K562 (cell line): Measurements from ENCODE around the gene LRRC38.

Source experiments
- CEBPZ ChIP-seq: fragments of 150-350 bp; IDR thresholded peaks from 2 replicates; pipeline ENCODE4 v1.6.1; 2014; ENCODE audit warnings: low read depth, mild to moderate bottlenecking, low read length, borderline replicate concordance
- CREB1 ChIP-seq, 2 experiments: sonication (generic) in 1 of 2; formaldehyde crosslinking in 1 of 2; IDR thresholded peaks; 2 replicates each; pipeline versions ENCODE4 v1.6.1 to v1.8.0; 2012 to 2022; ENCODE audit warnings: inconsistent platforms in 1 of 2, mild to moderate bottlenecking in 1 of 2, missing genetic modification reagents in 1 of 2, moderate library complexity in 1 of 2
- CTCF ChIP-seq, 3 experiments: IDR thresholded peaks in 2 of 3; conservative IDR thresholded peaks in 1 of 3; 2 replicates each; pipeline ENCODE4 v1.5.1; 2011 to 2012; ENCODE audit warnings: low read length in 3 of 3, mild to moderate bottlenecking in 3 of 3, control low read depth in 2 of 3, improper control_type of control experiment in 1 of 3, inconsistent platforms in 1 of 3, low read depth in 1 of 3, mixed read lengths in 1 of 3, moderate library complexity in 1 of 3; ENCODE audit not compliant: insufficient read depth in 2 of 3
- GTF2F1 ChIP-seq: IDR thresholded peaks from 2 replicates; pipeline ENCODE4 v1.6.1; 2011; ENCODE audit warnings: low read depth, low read length, improper control_type of control experiment
- MYC ChIP-seq, 2 experiments: fragments of 250-450 bp in 1 of 2; sonication (Bioruptor Pico) in 1 of 2; IDR thresholded peaks; 2 replicates each; pipeline versions ENCODE4 v1.5.1 to v1.6.1; 2012 to 2021; ENCODE audit warnings: low read depth in 2 of 2, borderline replicate concordance in 1 of 2, improper control_type of control experiment in 1 of 2, low read length in 1 of 2, mild to moderate bottlenecking in 1 of 2, moderate library complexity in 1 of 2
- PCBP2 ChIP-seq: fragments of 200-400 bp; formaldehyde crosslinking; IDR thresholded peaks from 2 replicates; pipeline ENCODE4 v1.6.1; 2018; ENCODE audit warnings: low read length, low read depth, mild to moderate bottlenecking, moderate library complexity; ENCODE audit not compliant: poor library complexity, severe bottlenecking
- POLR2A ChIP-seq: fragments of 450-650 bp; conservative IDR thresholded peaks from 2 replicates; pipeline ENCODE4 v1.6.1; 2016
- SIN3A ChIP-seq, 2 experiments: fragments of 150-350 bp in 1 of 2; IDR thresholded peaks; 2 replicates each; pipeline ENCODE4 v1.6.1; 2011 to 2016; ENCODE audit warnings: borderline replicate concordance in 2 of 2, low read depth in 2 of 2, low read length in 2 of 2, mild to moderate bottlenecking in 2 of 2, moderate library complexity in 2 of 2; ENCODE audit not compliant: control insufficient read depth in 1 of 2
- TCF7L2 ChIP-seq: fragments of 150-350 bp; IDR thresholded peaks from 2 replicates; pipeline ENCODE4 v1.6.1; 2016; ENCODE audit warnings: low read depth, mild to moderate bottlenecking, low read length, moderate library complexity
- TSHZ1 ChIP-seq: fragments of 250-450 bp; sonication (Bioruptor Pico); IDR thresholded peaks from 2 replicates; pipeline ENCODE4 v1.4.0; 2020; ENCODE audit warnings: mild to moderate bottlenecking, moderate library complexity
- U2AF1 ChIP-seq: fragments of 200-400 bp; formaldehyde crosslinking; optimal IDR thresholded peaks from 2 replicates; pipeline ENCODE3; 2017; ENCODE audit warnings: mild to moderate bottlenecking, low read depth, low read length, moderate library complexity
- ZBTB7A ChIP-seq: IDR thresholded peaks from 2 replicates; pipeline ENCODE4 v1.6.1; 2011; ENCODE audit warnings: low read depth, mild to moderate bottlenecking, low read length, moderate library complexity, borderline replicate concordance; ENCODE audit not compliant: control insufficient read depth
- ZFX ChIP-seq: sonication (generic); formaldehyde crosslinking; IDR thresholded peaks from 2 replicates; pipeline ENCODE4 v1.8.0; 2022; ENCODE audit warnings: mild to moderate bottlenecking, missing genetic modification reagents, moderate library complexity
- ZNF655 ChIP-seq: fragments of 250-450 bp; sonication (Bioruptor Pico); IDR thresholded peaks from 2 replicates; pipeline ENCODE4 v1.5.0; 2021

- TF ChIP-seq TSHZ1 (CRISPR knock-in tag) (no peak), CREB1 (IDR thresholded peaks at IDR 0.05) (no peak), CREB1 (CRISPR knock-in tag; IDR thresholded peaks at IDR 0.05) (no peak), PCBP2 (no peak), TCF7L2 (no peak), SIN3A (IDR thresholded peaks at IDR 0.05; ENCODE audit: borderline replicate concordance in 2 of 2, control insufficient read depth in 1 of 2, low read depth in 2 of 2, low read length in 2 of 2) (no peak), ZFX (CRISPR knock-in tag) (no peak), ZNF655 (no peak), CTCF (IDR thresholded peaks at IDR 0.05 in 2 of 3, conservative IDR thresholded peaks at IDR 0.05 in 1 of 3; ENCODE audit: insufficient read depth in 2 of 3, low read depth in 1 of 3, low read length in 3 of 3) (no peak), MYC (IDR thresholded peaks at IDR 0.05; ENCODE audit: low read depth, low read length) (no peak), MYC (CRISPR knock-in tag; IDR thresholded peaks at IDR 0.05; ENCODE audit: borderline replicate concordance, low read depth) (no peak), CEBPZ (no peak), ZBTB7A (no peak), POLR2A (no peak), U2AF1 (no peak), GTF2F1 (no peak)
Observed at GRCh38 chr1:13549021-13549420, 35.2 kb upstream of the LRRC38 start.
